Right lung (tissue), 5 donors: ENCODE data around the gene GRID2IP. TPM values are rescaled to one million over a fixed set of nuclear protein-coding genes. Genes with fewer than 3 reads are reported as not detected.

ENCODE experiments used
- DNase-seq, 2 donors: peaks; one replicate each; pipeline ENCODE4 v3.0.0-alpha.2; 2013
- polyA plus RNA-seq, 5 donors: library from polyadenylated mRNA; unstranded; fragments of 120-200 nt; gene quantifications; one replicate each; pipeline versions ENCODE4 v1.2.1 to v1.2.3, GENCODE V29; 2013; ENCODE audit warnings: inconsistent platforms in 1 of 5, low replicate concordance in 1 of 5; ENCODE audit not compliant: insufficient read length in 5 of 5, insufficient read depth in 1 of 5

Gene GRID2IP
- polyA plus RNA-seq, 5 donors, result 0.81 to 1.3 (median 0.91) TPM

DNA sequence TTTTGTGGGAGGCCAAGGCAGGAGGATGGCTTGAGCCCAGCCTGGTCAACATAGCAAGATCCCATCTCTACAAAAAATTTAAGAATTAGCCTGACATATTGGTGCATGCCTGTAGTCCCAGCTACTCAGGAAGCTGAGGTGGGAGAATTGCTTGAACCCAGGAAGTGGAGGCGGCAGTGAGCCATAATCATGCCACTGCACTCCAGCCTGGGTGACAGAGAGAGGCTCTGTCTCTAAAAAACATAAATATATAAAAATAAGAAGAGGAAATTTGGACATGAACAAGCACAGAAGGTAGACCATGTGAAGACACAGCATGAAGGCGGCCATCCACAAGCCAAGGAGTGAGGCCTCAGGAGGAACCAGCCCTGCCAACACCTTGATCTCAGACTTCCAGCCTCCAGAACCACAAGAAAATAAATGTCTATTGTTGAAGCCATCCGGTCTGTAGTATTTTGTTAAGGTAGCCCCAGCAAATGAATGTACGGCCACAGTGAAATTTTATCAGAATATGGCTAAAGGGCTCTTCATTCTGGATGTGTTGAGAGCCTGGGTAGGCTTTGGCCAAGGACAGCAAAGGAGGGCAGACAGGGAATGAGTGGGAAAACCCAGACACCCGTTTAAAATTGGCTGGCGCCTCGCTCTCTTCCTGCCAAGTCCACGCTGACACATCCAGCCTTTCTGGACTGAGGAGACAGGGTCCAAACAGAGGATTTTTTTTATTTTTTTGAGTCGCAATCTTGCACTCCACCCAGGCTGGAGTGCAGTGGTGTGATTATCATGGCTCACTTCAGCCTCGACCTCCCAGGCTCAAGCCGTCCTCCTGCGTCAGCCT, 12.9 kb upstream of the GRID2IP start:
- DNase-seq, result no peak

DNA sequence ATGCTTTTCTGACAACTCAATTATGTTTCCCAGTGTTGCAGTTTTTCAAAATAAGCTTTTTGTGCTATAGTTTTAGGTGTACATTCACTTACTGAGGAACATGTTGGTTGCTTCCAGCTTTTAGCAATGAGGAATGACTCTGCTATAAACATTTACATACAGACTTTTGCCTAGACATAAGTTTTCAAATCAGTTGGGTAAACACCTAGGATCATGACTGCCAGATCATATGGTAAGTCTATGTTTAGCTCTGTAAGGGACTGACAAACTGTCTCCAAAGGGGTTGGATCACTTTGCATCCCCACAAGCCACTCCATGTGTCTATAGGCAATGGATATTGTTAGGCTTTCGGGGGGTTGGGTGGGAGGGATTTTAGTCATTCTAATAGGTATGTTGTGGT, 10.8 kb upstream of the GRID2IP start:
- no peak for DNase-seq

DNA sequence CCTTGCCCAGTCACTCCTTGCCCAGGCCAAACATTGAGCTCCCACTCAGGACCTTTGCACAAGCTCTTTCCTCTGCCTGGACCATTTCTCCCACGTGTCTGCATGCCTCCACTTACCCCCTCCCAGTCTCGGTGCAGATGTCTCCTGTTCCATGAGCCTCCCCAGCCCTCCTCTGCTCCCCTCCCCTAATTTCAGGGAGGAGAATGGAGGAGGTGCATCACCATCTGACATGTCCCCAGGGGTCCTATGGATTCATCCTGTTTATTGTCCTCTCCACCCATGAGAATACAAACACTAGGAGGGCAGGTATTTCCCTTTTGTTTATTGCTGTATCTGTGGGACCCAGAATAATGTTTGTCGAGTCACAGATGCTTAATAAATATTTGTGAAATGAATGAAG, 8.6 kb upstream of the GRID2IP start:
- DNase-seq, result no peak

DNA sequence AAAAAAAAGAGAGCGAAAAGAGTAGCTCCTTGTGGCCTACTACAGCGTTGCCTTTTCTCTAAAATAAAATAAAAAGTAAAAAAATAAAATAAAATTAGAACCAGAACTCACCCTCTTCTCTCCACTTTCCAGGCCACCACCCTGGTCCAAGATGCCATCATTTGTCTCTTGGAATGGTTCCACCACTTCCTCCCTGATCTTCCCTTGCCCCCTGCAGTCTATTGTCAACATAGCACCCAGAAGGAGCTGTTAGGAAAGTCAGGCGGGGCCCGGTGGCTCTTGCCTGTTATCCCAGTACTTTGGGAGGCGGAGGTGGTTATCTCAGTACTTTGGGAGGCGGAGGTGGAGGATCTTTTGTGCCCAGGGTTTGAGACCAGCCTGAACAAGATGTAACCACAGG, 7.6 kb upstream of the GRID2IP start:
- DNase-seq, result no peak

DNA sequence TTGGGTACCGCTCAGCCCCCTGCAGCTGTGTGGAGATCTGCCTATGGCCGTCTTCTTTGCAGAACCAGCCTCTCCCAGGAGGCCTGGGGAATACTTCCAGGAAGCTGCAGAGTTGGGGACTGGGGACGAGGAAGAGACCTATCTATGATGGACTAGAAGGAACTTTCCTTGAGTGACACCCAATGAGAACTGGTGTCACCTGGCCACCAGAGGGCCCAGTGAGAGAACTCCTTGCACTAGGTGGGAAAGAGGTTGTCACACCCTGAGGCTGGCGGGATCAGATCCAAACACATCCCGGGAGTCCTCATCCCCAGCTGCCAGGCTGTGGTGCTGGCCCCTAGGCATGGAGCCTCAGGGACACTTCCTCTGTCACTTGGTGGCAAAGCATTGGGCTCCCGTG, 4.9 kb upstream of the GRID2IP start:
- DNase-seq, result no peak

DNA sequence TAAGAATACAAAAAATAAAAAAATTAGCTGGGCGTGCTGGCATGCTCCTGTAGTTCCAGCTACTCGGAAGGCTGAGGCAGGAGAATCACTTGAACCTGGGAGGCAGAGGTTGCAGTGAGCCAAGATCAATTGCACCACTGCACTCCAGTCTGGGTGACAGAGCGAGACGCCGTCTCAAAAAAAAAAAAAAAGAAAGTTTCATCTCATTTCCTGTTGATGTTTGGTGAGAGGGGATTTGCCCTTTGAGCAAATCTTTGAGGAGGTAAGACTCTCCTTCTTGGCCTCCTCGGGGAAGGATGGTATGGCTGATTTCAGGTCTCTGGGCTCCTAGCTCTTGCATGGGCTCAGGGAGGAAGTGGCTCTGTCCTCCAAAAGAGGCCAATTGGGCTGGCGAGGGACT, 3.6 kb upstream of the GRID2IP start:
- DNase-seq, result no peak

DNA sequence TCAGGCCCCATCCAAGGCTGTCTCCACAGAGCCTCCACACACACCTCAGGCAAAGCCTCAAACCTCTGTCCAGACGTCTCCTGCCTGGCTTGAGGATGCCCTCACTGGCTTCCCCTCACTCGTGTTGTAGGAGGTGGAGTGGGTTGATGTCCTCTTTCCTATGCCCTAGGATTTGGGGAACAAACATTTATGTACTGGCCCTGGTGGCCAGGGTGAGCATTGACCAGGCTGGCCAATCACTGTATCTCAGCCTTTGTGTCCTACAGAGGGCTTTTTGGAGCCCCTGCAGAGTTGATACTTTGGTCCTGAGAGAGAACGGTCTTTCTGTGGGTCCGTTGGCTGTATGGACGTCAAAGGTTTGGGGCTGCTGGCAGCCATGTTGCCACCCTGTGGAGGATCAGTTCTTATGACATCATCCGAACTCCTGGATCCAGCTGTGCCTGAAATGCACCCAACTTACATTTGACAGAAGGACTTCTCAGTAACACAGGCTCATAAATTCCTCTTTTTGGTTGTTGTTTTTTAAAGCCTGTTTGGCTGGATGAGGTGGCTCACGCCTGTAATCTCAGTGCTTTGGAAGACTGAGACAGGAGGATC, 2.3 kb upstream of the GRID2IP start:
- DNase-seq, result no peak

DNA sequence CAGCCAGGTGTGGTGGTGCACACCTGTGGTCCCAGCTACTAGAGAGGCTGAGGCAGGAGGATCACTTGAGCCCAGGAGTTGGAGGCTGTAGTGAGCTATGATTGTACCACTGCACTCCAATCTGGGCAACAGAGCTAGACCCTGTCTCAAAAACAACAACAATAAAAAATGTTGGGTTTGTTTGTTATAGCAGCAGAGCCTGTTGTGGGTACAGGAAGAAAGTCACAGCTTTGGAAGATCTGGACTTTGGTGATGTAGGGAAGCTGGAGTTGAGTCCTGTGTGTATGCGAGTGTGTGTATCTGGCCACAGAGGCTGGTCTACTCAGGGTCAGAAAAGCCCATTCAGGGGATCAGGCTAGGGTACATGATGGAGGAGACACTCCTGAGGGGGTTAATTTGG, 3.9 kb downstream of the GRID2IP start:
- no peak for DNase-seq

DNA sequence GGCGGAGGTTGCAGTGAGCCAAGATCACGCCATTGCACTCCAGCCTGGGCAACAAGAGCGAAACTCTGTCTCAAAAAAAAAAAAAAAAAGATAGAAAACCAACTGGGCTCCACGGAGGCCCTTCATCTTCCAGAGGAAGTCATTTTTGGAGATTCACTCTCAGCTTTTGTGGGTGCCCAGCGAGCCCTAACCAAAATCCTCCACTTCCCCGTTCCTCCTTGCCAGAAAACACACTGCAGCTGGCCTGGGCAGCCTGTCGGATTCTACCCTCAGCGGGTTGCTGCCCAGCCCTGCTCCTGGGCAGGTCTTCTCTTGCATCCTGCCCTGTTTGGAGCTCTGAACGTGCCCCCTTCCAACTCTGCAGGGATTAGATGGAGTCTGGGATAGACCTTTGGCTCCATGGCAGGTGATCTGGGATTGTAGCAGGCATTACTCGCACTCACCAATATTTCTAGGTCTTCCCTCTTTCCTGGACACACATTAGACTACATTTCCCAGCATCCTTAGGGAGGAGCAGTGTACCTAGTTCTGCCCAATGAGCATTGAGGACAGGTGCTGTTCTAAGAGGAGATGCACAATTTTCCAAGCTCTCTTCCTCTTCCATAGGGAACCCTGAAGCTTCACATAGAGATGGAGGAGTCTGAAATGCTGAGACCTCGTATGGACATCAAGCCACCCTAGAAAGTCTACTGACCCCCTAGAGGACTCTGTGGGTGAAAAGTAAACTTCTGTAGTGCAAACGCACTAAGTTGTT, 4.6 kb downstream of the GRID2IP start:
- DNase-seq, result no peak

DNA sequence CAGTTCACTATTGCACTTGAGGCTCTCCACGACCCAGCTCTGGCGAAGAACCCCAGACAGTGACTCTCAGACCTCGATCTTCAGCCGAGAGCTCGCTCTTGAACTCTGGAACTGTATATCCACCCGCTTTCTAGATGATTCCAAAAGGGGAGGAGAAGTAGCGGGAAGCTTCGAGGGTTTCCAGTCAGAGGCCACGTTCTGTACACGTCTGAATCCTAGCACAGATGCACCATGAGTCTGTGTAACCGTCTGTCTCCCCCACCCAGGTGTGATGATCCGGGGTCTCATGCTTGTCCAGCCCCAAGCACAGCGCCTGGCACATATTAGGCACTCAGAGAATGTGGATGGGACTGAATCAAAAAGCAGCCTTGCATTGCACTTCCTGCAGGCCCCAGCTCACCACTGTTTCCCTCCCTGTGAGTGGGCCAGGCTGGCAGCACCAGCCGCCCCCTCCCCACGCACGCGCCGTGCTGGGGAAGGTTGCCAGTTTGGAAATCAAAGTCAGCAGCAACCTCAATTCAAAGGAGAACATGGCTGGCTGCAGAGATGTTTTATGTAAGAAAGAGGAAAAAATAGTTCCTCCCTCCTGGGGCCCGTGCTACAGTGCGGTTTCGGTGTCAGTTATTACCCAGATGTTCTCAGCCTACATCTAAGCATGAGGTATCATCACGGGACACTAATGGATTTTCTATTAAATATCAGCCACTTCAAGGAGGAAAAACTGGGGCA, 5.7 kb downstream of the GRID2IP start:
- DNase-seq, result no peak

DNA sequence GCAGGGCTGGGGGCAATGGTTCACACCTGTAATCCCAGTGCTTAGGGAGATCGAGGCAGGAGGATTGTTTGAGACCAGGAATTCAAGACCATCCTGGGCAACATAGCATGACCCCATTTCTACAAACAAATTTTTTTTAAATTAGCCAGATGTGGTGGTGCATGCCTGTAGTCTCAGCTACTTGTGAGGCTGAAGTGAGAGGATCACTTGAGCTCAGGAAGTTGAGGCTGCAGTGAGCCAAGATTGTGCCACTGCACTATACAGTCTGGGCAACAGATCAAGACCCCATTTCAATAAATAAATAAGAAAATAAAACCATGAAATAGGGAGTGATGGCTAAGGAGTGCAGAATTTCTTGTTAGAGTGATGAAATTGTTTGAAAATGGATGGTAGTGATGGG, 8.9 kb downstream of the GRID2IP start:
- DNase-seq, result no peak

DNA sequence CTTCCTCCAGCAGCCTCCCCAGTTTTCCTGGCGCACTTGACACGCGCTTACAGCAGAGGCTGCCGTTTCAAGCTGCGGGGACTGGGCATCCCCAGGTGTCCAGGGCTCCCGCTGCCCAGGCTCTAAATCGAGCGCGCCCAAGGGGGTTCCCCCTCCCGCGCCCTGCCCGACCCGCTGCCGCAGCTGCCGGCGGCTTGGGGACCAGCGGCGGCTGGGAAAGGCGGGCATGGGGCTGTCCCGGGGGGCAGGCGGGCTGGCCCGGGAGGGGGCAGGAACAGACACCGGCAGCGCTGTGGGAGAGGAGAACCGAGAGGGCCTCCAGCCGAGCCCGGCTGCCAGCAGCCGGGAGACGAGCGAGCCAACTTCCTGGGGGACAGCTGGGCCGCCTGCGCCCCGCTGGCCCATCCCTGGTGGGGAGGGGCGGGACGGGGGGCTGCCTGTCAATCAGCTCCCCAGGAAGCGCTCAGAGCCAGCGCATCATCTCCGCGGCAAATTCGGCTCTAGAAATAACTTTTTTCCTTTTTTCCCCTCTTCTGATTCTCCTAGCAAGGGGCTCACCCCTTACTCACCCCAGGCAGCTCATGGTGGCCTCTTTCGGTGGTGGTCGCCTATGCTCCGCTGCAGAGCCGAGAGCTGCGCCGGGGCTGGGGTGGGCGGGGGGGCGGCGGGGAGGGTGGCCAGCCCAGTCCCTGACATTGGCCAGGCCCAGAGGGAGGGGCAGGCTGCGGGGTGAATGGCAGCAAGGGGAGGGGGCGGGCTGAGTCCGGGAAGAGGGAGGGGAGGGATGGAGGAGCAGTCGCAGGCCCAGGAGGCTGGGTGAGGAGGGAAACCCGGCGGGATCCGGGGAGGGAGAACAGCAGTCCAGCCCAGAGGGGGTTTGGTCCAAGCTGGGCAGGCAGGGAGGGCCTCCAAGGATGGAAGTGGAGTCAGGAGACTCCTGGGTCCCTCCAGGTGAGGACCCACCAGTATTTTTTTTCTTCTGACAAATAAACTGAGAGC, 14.7 kb downstream of the GRID2IP start:
- DNase-seq, result no peak

DNA sequence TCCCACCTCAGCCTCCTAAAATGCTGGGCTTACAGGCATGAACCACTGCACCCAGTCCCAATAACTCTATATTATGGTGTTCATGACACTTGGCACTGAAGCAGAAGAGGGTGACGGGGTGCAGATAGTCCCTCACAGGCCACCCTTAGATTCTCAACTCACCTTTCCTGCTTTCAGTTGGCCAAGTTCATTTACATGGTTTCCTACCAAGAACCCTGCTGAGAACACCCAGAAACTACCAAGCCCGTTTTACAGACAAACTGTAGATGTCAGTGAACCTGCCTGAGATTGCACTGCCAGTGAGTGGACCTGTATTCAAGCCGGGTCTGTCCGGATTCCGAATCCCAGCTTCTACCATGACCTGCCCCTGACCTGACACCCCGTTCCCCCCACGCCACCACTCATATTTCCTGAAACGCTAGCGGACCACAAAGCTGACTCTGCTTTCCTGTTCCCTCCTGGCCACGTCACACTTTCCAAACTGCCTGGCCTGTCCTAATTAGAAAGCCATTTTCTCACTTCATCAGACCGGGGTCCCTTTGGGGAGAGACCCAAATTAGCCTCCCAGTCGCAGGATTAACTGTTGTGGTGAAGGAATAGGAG, 17.3 kb downstream of the GRID2IP start:
- DNase-seq, result no peak

DNA sequence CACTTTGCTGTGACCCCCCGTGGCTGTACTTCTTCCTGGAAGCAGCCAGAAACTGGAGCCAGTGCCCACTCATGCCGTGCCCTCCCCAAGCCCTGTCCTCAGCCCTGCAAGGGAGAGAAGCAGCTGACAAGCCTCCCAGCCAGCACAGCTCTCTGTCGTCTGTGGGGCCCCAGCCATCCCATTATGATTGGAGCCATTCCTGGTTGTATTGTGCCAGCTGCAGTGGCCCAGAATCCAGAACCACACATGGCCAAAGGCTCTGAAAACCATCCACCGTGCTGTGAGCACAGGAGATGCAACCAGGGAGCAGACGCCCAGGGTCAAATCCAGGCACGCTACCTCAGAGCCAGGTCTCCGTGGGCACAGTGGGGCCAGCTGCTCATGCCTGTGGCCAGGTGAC, 18.7 kb downstream of the GRID2IP start:
- DNase-seq, result no peak

DNA sequence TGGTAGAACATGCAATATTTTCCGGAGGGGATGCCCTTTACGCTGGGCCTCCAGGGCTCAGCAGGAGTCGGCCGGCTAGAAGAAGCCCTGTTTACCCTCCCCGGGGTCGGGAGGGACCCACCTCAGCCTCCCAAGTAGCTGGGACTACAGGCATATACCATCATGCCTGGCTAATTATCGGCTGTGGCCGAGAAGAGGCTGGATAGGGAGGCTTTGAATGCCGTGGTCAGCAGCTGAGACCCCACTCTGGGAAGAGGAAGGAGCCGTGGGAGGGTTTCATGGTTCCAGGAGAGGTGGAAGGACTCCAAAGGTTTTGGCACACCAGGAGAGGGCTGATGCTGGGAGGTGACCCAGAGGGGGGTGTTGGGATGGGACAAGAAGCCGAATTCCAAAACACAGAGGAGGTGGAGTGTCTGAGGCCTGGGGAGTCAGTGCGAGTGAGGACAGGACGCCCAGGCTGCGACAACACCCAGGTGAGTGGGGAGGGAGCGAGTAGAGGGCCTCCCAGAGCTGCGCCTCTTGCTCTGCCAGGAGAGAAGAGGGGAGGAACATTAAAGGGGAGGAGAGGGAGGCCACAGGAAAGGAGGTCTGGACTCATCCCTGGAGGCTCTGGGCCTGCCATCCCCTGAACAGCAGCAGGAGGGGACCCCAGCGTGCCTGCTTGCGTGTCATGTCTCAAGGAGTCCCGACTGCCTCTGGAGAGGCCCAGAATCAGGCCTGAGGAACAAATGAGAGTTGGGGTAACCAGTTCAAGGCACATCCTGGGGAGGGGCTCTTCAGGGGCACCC, 19.6 kb downstream of the GRID2IP start:
- DNase-seq, result no peak

DNA sequence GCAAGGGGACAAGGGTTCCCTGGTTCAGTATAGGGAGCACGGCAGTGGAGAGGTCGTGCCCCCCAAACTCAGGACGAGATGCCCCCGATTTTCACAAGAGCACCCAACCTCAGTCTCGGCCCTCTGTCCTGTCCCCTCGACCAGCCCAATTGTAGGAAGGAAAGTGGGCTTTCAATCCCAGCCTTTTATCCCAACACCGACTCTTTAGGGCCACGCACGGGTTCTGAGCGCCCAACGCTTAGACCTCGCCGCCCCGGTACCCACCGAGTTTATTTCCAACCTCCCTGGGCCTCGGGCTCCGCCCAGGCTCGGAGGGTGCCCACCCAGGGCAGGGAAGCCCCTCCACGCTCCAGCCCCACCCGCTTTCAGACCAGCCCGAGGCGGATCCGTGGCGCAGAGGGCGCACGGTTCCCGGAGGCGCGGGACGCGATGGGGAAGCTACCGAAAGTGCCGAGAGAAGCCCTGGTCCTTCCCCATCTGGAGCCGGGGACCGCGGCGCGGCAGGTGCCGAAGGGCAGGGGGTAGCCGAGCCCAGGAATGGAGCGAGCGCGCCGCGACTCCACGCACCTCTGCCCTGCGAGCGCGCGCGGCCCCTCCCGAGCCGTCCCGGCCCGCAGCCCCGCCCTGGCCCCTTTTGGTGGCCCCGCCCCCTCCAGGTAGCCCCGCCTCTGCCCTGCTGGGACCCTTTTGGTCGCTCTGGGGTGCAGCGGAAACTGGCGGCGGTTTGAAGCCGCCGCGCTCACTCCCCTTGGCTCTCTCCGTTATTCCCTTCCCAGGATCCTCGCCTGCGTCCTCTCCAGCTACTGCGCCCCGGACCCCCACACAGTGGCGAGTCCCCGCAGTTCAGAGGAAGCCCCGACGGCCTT, 20.4 kb downstream of the GRID2IP start:
- no peak for DNase-seq

DNA sequence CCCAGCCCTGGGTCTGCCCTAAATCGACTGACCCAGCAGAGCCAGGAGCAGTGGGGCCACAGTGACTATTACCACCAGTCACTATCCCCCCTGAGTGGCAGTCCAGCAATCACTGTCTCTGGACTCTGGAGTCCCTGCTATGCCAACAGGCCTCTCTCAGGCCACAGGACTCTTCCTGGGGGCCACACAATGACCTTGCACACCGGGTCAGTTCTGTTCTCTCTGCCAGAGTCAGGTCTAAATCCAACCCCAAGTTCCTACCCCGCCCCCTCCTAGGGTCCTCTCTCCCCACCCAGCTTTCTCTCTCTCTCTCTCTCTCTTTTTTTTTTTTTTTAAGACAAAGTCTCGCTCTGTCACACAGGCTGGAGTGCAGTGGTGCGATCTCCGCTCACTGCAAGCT, 21.6 kb downstream of the GRID2IP start:
- no peak for DNase-seq

DNA sequence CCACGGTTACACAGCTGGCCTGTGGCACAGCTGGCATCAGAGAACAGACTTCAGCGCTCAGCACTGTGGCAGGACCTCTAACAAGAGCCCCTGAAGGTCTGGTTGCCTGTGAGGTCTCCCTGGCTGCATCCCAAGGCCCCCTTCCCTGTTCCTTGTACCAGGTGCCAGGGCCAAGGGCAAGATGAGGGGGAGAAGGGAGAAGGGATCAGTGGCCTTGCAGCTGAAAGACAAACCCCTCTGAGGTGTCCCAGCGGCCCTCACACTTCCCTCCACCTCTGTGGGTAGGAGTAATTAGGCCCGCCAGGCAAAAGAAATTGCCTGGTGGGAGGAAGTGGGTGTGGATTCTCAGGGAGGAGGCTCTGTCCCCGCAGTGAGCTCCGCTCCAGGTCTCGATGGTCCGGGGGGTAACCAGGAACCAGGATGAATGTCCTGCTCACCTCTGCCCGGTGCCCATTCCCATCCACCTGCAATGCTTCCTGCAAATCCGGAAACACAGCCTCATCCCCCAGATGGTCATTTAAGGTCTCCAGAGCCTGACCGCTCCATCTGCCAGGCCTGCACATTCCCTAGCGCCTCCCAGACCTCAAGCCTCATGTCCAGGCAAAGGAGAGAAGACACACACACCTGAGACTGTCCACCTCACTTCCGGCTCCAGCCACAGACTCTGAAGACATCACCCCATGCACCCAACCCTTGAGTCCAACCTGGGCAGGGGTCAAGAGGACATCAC, 22.7 kb downstream of the GRID2IP start:
- DNase-seq, result no peak
